HG03066 (cell line): ENCODE data around the gene MSH3.
A peak's percentile ranks its signal among the peaks of the same experiment; 100 is the strongest.
"Not testable (repeated sequence)": the region's sequence is repeated elsewhere in the genome, so short reads cannot be mapped to it uniquely, and the experiment has no call there.

Experiments used
- ATAC-seq: cut with Tn5 transposase; IDR thresholded peaks from one replicate; pipeline ENCODE4 v1.9.1; 2021; ENCODE audit warnings: low read depth; ENCODE audit not compliant: unreplicated experiment

MSH3 gene

DNA sequence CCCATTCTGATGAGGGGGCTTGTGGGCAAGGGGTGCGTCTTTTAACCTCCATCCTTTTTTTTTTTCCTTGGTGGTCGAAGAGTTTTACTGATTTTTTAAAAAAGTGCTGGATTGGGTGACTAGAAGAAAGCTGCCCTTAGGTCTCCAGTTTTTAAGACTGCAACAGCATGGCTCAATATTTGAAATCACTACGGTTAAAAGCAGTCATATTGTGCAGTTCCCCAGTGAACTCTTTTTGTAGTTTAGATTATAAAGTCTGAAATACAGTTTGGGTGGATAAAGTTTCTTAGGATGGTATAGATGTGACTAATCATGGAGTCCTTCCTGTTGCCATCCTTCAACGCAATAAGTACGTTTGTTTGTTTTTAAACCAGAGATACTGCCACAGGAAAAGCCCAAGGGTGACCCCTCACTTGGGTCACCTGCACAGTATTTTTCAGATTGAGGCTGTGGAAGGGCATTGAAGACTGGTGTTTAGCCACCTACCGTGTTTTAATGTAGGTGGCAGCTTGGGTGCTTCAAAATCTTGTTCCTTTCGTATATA lies 851 bp downstream of the MSH3 start:
- ATAC-seq, result no peak

DNA sequence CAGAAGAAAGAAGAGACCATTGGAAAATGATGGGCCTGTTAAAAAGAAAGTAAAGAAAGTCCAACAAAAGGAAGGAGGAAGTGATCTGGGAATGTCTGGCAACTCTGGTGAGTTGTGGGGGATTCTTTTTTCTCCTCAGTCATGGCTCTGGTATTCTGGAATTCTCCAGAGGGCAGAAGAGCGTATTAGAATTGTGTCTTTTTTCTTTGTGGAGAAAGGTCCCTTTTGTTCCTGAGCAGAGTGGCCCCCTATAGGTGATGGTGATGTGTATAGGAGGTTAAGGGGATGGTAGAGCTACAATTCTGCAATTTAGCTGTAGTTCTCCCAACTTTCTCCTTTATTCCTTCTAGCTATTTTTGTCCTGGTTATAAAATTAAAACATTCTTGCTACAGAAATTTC lies 2.0 kb downstream of the MSH3 start:
- ATAC-seq, result no peak

DNA sequence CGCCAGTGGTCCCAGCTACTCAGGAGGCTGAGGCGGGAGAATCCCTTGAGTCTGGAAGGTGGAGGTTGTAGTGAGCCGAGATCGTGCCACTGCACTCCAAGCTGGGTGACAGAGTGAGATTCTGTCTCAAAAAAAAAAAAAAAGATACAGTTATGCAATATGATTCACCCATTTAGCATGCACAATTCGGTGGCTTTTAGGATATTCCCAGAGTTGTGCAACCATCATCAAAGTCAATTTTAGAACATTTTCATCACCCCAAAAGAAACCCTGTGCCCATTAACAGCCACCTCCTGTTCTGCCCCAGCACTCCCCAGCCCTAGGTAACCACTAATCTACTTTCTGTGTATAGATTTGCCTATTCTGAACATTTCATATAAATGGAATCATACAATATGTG lies 4.7 kb downstream of the MSH3 start:
- ATAC-seq, result no peak

DNA sequence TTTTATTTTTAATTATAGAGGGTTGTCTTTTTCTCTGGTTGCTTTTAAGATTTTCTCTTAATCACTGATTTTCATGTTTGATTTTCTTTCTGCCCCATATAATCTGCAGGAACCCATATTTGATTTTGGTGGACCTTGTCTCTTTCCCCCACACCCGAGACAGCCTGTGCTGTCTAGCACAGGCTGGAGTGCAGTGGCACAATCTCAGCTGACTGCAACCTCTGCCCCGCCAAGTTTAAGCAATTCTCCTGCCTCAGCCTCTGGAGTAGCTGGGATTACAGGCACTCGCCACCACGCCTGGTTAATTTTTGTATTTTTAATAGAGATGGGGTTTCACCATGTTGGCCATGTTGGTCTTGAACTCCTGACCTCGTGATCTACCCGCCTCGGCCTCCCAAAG lies 6.2 kb downstream of the MSH3 start:
- ATAC-seq, result not testable (repeated sequence)

DNA sequence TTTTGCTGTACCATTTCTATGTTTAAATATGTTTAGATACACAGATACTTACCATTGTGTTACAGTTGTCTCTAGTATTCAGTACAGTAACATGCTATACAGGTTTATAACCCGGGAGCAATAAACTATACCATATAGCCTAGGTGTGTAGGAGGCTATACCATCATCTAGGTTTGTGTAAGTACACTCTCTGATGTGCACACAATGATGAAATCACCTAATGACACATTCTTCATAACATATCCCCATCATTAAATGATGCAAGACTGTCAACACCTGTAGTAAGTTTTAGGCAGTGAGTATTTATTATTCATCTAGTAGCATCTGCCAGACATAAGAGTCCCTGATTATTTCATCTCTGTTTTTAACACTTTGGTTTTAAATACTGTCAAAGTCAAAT lies 7.7 kb downstream of the MSH3 start:
- ATAC-seq, result no peak

DNA sequence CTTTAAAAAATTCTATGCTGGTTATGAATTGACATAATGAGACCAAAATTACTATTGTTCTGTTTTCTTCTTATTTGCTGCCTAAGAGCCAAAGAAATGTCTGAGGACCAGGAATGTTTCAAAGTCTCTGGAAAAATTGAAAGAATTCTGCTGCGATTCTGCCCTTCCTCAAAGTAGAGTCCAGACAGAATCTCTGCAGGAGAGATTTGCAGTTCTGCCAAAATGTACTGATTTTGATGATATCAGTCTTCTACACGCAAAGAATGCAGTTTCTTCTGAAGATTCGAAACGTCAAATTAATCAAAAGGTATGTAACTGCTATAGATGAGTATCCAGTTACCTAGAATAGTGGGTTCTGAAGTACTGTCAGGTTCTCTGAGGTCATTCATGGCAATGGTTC lies 10.6 kb downstream of the MSH3 start:
- no peak for ATAC-seq

DNA sequence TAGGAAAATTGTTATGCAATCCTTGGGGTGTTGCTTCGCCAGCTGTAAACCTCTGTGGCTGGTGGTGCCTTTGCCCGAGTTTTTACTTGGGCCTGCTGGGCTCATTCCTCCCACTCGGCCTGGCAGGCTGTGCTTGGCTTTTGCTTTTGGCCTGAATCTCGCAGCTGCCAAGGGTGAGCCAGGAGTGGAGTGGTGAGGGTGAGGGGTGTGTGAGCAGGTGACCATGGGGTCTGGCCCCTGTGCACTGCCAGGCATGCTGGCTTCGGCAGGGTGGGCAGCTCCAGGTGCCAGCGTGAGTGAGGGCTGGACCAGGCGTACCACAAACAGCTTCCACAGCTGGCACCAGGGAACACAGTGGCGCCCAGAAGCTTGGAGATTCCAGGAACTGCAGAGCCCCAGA lies 12.9 kb downstream of the MSH3 start:
- ATAC-seq, result no peak

DNA sequence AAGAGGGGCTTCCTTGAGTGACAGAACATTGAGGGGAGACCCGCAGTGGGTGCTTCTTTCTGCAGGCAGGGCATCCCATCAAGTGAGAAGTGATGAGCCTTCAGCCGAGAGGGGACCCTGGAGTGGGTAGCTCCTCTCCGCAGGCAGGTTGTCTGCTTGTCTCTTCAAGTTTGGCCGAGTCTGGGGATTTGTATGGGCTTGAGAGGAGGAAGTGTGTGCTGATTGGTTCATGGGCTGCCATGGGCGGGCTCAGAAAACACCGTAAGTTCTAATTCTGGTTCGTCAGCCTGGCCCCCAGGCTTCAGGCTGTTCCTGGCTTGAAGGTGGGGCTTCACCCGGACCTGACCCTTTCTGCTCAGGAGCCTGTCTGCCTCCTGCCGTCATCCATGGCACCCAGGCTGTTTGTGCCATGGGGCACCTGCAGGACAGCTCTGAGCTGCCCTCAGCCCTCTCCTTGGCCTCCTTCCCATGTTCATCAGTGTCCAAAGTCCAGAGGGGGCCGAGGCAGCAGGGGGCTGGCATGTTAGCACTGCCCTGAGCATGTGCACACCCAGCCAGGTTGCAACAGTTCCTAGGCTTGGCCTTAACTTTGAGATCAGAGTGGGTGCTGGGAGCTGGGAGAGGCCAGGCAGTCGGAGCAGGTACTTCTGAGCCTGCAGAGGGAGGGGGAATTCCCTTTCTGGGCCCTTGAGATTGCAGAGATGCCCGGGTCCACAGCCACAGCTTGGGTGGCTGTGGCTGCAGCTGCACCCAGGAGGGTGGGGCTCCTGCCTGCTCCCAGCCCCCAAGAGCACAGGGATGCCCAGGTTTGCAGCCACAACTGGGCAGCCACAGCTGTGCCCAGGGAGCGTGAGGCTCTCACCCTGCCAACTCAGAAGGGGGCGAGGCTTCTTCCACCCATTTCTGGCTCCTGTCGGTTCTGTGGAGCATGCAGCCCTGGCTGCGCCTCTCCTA lies 13.8 kb downstream of the MSH3 start:
- no peak for ATAC-seq

DNA sequence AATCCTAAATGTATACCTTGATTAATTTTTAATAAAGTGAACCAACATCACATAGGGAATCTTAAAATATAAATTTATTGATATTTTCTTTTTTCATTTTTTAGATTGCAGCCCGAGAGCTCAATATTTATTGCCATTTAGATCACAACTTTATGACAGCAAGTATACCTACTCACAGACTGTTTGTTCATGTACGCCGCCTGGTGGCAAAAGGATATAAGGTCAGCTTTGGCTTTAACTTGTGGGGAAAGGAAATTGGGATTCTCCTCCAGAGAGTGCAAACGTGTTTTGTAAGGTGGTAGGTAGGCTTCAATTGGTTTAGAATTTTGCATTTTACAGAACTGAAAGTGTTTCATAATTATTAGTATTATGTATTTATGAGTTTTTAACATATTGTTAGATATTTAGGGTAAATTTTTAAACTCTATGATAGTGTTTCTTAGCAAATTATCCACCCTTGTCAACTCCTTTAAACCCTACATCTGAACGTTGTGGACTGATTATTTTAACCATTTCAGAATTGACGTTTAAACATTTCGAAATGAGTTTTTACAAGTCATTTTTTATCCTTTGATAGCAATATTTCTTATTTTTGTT lies 17.8 kb downstream of the MSH3 start:
- peak; percentile 50 for ATAC-seq

DNA sequence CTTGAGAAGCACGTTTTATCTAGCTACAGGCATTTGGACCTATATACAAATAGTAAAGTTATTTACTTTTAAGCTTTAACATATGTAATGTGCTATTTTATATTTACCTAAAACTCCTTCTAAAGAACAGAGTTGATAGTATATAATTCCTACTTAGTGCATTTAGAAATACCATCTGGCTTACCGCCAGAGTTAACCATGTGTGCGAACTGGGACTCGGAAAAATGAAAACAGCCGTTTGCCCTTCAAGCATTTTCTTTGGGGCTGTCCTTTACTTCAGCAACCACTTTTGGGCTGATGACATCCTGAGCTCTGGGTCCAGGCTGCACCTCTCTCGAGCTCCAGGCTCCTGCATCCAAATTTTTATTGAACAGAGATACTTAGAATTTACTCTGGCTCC lies 22.3 kb downstream of the MSH3 start:
- no peak for ATAC-seq

DNA sequence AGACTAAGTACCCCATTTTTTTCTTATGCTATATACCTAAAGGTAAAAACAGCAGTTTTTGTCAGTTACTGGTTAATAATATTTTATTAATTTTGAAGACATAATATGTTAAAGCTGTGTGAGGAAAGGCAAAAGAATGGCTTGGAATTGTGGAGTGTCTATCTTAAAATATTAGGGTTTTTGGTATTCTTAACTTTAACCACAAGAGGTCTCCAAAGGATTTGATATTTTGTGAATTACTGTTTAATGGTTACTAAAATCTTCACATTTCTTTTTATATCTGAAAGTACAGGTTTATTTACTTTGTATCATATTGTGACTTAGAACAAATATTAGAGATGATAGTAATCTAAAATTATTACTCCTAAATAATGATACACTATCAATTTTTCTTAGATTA lies 32.3 kb downstream of the MSH3 start:
- no peak for ATAC-seq

DNA sequence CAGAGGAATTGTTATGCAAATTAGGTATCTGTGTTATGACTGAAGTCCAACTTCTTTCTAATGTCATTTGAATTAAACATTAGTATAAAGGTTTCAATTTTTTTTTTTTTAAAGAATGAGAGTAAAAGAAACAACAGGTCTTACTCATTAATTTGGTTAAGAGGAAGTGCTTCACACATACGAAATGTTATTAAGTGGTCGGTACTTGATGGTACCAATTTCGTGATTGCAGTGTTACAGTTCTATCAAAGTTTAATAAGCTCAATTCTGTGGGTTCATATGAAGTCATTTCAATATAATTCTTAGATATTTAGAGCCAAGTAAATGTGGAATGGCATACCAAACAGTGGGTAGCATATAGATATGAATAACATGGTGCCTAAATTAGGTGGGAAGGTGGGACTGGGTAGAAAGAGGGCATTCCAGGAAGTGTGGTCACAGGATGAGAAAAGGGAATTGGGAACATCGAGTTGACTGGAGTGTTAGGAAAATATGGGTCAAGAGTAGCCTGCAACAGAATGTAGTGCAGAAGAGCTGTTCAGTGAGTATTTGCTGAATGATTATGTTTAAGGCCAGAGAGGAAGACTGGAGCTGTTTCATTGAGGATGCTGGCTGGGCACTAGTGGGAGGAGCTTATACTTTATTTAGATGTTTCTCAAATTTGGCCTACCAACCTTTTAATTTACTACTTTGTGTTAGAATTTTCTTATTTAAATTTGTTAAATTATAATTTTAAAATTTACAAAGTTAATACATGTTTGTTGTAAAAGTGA lies 34.4 kb downstream of the MSH3 start:
- no peak for ATAC-seq

DNA sequence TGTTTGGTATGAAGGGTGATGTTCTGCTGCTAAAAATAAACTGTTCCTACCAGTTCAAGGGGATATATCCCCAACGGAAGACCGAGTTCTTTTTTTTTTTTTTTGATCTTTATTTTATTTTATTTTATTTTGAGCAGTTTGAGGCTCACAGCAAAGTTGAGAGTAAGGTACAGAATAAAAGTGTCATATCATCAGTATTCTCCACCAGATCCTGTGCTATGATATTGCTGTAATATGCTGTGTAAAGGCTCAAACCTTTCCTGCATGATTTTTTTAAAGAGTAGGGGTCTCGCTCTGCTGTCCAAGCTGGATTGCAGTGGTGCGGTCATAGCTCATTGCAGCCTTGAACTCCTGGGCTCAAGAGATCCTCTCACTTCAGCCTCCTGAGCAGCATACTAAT lies 35.2 kb downstream of the MSH3 start:
- ATAC-seq, result no peak

DNA sequence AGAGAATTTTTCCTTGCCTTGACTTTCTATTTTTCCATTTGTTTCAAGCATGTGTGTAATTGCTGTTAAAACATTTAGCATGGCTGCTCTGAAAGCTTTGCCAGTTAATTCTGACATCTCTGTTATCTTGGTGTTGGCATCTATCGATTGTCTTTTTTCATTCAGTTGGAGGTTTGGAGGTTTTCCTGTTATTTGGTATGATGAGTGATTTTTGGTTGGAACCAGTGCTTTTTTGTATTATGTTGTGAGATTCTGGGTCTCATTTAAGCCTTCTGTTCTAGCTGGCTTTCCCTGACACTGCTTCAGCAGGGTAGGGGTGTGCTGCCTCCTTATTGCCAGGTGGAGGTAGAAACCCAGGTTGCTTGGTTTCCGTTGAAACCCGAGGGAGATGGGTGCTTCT lies 41.2 kb downstream of the MSH3 start:
- no peak for ATAC-seq

DNA sequence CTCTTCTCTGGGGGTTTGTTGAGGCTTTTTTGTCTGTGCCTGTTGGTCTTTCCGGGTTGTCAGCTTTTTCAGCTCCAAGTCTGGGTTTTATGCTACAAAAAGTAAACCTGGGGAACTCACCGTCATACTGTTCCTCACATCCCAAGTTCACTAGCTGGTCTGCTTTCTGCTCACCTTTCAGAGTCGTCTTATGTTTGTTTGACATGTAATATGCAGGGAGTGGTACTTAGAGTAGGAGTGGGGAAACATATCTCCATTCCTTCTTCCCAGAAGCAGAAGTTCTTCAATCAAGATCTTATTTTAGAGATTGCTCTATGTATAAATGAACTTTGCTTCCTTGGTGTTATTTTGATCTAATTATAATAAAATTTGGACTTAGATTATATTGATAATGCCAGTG lies 42.0 kb downstream of the MSH3 start:
- ATAC-seq, result no peak

DNA sequence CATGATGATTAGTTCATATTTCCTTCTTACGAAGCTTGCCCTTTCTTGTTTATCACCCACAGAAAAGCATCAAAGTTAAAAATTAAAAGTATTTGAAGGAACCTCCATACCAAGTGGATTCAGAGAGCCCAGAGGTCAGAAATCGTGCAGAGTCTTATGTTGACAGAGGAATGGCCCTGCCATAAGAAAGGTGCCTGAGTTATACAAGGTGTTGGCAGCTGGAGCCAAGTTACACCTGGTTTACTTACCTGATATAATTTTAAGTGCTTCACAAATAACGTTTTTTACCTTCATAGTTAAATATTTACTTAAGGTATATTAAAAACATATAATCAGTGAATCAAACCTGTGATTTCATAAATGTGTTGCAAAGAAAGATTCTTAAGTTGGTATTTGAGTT lies 42.6 kb downstream of the MSH3 start:
- no peak for ATAC-seq

DNA sequence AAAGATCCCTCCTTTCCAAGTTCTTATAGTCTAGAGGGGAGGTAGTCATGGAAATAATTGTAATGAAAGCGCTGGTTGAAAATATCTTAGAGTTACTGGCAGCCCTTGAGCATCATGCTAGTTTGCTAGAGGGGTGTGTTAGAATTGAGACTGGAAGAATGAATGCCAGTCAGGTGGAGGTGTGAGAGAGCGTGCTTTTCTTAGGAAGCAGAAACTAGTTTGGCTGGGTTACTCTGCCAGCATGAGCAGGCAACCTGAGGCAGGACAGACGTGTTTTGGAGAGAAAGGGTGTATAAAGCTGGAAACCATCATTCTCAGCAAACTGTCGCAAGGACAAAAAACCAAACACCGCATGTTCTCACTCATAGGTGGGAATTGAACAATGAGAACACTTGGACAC lies 43.9 kb downstream of the MSH3 start:
- ATAC-seq, result no peak

DNA sequence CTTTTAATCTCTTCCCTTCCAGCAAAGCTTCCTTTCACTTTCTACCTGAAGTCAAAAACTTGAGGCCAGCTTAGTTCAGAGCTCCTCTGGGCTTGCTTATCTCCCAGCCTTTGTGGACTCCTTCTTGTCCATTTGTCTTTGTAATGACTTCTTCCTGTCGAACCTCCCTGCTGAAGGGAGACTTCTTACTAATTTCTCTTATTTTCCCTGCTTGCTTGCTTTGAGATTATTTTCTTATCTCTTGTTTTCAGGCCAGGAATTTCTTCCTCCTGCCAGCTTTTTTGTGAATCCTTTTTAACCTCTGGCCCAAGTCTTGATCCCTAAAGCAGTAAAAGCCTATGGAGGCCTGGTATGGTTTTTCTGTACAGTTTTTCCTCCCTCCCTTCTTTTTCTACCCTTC lies 47.1 kb downstream of the MSH3 start:
- ATAC-seq, result no peak

DNA sequence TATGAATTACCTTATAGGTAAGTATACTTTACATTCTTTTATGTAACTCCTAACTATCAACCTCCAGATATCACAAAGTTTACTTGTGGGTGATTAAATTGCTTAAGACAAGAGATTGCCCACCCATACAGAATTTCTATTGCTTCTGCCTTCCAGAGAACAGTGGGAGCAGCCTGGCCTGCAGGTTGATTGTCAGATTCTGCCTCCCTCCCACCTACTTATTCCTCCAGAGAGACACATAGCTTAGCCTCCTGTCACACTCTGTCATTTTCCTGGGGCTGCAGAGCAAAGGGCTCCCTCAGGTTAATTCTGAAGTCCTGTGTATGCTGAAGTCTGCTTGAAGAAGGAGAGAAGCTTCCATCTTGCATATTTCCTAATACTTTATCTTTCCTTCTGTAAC lies 48.8 kb downstream of the MSH3 start:
- ATAC-seq, result no peak

DNA sequence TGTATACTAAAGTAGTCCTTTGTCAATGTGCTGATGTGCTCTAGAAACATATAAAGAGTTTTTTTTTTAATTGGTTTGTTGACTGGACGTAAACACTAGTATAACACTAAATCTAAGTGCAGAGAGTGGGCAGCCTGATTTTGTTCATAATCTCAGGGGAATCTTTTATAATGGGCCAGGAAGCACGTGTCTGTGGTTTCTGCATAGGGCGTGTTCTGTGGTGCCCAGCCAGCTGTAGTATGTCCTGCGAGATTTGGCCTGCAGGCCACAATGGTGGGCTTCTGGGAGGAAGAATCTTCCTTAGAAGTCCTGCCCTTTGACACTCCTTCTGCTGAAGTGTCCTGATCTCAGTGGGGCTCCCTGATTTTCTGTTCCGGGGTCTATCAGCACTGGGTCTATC lies 49.3 kb downstream of the MSH3 start:
- no peak for ATAC-seq

DNA sequence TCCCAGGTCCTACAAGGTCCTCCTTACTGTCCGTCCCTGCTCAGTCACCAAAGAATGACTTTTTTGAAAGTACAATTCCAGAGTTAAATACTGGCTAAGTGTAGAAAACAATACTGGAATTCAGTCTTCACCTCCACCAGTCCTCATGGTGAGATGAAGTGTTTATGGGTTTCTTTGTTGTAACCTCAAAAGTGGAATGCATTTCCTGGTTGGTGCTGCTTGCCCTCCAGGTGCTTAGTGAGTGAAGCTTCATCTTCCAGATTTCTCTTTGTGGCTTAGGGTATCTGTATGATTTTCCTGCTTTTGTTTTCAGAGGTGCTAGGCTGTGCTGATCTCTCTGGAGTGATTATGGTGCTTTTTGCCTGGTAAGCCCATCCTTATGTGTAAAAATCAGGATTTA lies 49.8 kb downstream of the MSH3 start:
- ATAC-seq, result no peak
